GM13977 (cell line): ENCODE measurements around the gene GALT.

Source experiments
- DNase-seq: peaks from one replicate; pipeline ENCODE4 v3.0.0; 2012; ENCODE audit warnings: low spot score
- in situ Hi-C: fragments of 300-500 bp; cut with MboI; formaldehyde crosslinking; loops from one replicate; pipeline ENCODE4 v1.12.0; 2022; ENCODE audit warnings: low sequenced_read_pairs, low pct_unique_long_range_greater_than_20kb, mixed read lengths, inconsistent platforms; ENCODE audit not compliant: unreplicated experiment
- TF ChIP-seq, protein P1 (sequence below): IDR thresholded peaks from 2 replicates; pipeline ENCODE4 v1.5.1; 2012; ENCODE audit warnings: mild to moderate bottlenecking, control low read depth; ENCODE audit not compliant: insufficient read depth; ENCODE audit errors: extremely low read depth, missing control alignments

GALT gene

GRCh38 chr9:34653151-34654072 is 6.9 kb downstream of the GALT start:
- TF ChIP-seq, protein P1, sequence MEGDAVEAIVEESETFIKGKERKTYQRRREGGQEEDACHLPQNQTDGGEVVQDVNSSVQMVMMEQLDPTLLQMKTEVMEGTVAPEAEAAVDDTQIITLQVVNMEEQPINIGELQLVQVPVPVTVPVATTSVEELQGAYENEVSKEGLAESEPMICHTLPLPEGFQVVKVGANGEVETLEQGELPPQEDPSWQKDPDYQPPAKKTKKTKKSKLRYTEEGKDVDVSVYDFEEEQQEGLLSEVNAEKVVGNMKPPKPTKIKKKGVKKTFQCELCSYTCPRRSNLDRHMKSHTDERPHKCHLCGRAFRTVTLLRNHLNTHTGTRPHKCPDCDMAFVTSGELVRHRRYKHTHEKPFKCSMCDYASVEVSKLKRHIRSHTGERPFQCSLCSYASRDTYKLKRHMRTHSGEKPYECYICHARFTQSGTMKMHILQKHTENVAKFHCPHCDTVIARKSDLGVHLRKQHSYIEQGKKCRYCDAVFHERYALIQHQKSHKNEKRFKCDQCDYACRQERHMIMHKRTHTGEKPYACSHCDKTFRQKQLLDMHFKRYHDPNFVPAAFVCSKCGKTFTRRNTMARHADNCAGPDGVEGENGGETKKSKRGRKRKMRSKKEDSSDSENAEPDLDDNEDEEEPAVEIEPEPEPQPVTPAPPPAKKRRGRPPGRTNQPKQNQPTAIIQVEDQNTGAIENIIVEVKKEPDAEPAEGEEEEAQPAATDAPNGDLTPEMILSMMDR = no peak
- in situ Hi-C loops = no loop called here
- DNase-seq = no peak

DNA sequence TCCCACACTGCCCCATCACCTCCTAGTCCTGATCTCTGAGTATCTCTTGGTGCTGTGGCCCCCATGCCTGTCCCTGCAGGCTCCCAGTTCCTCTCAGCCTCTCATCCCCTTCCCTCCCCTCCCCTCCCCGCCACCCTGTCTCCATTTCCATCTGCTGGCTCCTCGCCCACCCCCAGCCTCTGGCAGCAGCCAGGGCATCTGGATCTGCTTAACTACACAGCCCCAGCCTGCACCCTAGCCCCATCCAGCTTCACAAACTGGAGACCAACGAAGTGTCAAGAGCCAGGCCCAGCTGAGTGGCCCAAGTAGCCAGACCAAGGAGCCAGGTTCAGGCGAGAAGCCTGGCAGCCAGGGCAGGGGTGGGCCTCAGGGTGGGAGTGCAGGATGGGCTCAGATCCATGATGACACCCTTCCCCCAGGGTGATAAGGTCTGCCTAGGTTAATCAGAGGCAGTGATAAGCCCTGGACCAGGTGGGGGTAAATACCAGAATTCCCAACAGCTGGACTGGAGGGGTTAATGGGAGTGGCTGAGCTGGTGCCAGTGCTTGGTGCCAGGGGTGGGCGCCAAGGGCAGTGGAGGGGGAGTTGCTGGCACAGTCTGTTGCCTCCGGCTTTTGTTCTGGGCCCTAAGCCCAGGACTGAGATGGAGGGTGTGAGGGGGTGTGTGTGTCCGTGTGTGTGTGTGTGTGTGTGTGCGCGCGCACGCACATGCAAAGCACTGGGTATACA is 8.0 kb downstream of the GALT start:
- DNase-seq = no peak
- in situ Hi-C loops = no loop called here

DNA sequence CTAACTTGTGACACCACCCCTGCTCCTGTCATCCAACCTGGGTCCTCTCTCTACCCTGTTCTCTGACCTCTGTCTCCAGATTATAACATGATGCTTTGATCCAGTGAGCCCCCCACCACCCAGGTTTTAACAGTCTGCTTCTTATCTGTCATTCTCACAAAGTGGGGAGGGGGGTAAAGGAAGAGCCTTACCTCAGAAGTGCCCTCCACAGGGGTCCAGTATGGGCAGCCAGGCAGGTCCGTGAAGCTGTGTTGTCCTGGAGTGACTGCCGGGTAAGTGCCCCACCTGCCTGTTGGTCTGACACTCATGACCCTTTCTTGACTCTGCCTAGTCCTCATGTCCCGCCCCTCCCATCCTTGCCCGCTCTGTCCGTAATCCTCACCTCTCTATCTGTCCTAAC is 8.9 kb downstream of the GALT start:
- DNase-seq = no peak
- in situ Hi-C loops = no loop called here
- TF ChIP-seq, protein P1 = no peak

More for the DNA sequence above, 8.0 kb downstream of the GALT start:
- TF ChIP-seq, protein P1 = no peak

DNA sequence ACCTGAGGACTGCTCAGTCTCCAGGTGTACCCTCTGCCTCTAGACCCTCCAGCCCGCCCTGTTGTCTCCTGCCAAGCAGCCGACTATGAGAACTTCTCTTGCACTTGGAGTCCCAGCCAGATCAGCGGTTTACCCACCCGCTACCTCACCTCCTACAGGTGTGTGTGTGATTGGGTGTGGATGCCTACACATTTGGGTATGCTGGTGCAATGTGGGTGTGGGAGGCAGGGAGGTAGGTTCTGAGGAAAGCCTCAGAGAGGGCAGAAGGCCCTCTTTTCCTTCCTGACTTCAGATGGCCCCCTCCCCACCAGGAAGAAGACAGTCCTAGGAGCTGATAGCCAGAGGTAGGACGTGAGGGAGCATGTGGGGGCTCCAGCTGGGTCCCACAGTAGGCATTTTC is 10.5 kb downstream of the GALT start:
- TF ChIP-seq, protein P1 = no peak
- in situ Hi-C loops = no loop called here
- DNase-seq = no peak

DNA sequence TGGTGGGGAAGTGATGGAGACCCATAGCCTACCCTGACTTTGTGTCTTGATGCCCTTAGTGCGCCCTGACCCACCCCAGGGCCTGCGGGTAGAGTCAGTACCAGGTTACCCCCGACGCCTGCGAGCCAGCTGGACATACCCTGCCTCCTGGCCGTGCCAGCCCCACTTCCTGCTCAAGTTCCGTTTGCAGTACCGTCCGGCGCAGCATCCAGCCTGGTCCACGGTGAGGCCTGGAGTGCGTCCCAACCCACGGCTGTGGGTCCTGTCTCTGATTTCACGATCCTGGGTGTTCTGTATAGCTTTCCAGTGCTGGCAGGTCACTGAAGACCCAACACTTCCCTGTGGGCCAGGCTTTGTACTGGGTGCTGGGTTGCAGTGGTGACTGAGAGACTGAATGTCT is 12.0 kb downstream of the GALT start:
- DNase-seq = no peak
- in situ Hi-C loops = no loop called here
- TF ChIP-seq, protein P1 = no peak

DNA sequence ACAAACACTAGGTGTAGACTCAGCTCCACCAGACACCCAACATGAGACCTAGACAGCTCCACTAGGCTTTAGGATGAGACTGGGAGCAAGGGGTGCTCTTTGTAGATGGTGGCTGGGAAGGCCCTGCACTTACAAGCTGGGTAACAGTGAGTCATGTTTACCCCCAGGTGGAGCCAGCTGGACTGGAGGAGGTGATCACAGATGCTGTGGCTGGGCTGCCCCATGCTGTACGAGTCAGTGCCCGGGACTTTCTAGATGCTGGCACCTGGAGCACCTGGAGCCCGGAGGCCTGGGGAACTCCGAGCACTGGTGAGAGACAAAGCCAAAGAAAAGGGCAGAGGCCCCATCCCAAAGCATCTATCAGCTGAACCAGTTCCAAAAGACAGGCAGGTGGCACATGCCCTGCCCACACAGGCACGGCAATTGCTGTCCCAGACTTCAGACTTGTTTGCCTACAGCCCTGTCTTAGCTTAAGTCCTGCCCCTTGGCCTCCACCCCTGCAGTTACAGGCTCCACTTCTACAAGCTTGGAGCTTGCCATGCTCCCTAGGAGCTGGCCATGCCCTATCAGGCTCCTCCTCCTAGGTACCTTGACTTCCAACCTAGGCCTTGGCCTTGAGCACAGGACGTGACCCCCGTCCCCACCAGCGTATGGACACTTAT is 13.2 kb downstream of the GALT start:
- no peak for DNase-seq
- TF ChIP-seq, protein P1 = no peak
- in situ Hi-C loops = no loop called here
